ENCODE results near the gene SNRNP70. TPM values are rescaled to one million over a fixed set of nuclear protein-coding genes. Genes with fewer than 3 reads are reported as not detected.
A peak's percentile ranks its signal among the peaks of the same experiment; 100 is the strongest.
"Not testable (repeated sequence)": the region's sequence is repeated elsewhere in the genome, so short reads cannot be mapped to it uniquely, and the experiment has no call there.

Gene SNRNP70
- total RNA-seq, 1 donor from 2014 or later, result 139 TPM

- DNase-seq (peak; percentile 81), ATAC-seq (peak; percentile 23)
- intact Hi-C loops (cut with micrococcal nuclease), result no loop called here
Observed at GRCh38 chr19:49114630-49115363, 29.5 kb downstream of the SNRNP70 start.

- DNase-seq, result peak; percentile 69
- intact Hi-C loops (cut with micrococcal nuclease), result no loop called here
- ATAC-seq, result no peak
Observed at GRCh38 chr19:49116544-49116943, 31.3 kb downstream of the SNRNP70 start.

GRCh38 chr19:49117677-49118564 is 32.7 kb downstream of the SNRNP70 start:
- intact Hi-C loops (cut with micrococcal nuclease), result no loop called here
- ATAC-seq (no peak), DNase-seq (peak; percentile 50)

DNA sequence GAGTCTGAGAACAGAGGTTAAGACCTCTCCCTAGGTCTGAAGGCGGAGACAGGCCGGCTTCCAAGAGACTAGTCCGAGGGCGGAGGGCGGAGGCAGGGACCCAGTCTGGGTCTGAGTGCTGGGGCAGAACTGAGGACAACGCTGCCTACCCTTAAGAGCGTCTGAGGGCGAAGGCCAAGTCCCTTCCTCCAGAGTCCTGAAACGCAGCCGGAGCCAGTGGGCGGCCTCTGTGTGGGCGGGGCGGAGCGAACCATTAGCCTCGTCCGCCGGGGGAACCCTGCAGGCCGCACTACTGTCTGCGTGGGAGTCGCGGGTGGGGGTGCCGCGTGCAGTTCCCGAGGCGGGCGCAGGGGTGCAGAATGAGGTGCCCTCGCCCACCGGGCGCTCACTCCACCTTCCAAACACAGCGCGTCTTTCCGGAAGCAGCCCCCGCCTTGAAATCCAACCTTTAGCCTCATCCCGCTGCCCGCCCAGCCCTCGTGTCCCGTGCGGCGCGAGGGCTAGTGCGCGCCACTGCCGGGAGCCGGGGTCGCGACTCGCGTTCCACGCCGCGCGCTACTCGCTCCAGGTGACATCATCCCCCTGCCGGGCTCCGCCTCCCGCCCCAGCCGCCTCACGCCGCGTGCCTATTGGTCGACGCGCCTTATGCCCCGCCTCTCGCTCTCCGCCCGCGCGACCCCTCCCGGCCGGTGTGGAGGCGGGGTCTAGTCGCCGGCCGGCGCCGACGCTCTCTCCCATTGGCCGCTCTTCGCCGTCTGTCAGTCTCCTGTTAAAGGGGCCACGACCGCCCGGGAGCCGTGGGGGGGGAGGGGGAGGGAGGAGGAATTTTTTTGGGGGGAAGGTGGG is 33.5 kb downstream of the SNRNP70 start, which contains the start of gene C19orf73:
TSS of gene C19orf73 (minus strand) at position 579 of the 846 bp plus-strand sequence. CDS start at position 458, 121 bp downstream.
- intact Hi-C loops (cut with micrococcal nuclease), result no loop called here
- DNase-seq, result peak; percentile 97
- peak; percentile 91 for ATAC-seq

DNA sequence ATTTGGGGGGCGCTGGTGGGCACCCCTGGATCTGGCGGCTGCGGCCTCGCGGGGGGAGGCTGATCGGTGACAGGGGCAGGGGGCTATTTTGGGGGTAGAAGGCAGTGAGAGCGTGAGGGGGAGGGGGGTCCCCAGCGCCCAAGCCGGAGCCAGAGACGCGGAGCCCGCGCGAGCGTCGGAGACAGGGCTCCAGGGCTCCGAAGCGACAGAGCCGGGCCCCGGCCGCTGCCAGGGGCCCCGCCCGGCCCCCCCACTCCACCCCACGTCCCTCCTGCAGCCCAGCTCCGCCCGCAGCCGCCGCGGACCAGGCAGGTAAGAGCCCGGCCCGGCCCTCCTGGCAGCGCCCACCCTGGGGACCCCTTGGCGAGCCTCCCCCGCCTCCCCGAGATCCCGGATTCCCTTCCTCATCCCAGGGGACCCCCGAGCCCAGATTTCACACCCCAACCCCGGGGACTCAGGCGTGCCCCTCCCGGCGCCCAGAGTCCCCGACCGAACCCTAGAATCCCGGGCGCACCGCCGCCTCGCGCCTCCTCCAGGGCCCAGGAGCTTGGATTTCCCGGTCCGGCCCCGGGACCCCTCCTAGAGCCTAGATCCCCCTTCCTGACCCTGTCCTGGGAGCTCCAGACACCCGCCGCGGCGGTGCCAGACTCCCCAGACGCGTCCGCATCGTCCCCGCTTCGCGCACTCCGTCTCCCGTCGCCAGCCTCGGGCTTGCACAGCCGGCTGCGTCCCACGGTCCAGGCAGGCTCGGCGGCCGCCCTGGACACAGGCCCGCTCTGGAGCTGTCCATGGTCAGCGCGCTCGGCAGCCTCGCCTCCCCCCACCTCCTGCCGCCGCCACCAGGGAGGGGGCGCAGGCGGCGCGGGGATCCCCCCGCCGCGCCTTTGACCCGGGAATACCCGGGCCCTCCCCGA is 34.4 kb downstream of the SNRNP70 start, which contains the start of gene PPFIA3:
TSS of gene PPFIA3 (plus strand) at position 134 of the 914 bp plus-strand sequence. CDS start 8,330 bp downstream, outside the sequence.
- DNase-seq (peak; percentile 85), ATAC-seq (peak; percentile 64)
- intact Hi-C loops (cut with micrococcal nuclease), result no loop called here

- ATAC-seq (no peak), DNase-seq (no peak)
- intact Hi-C loops (cut with micrococcal nuclease), result no loop called here
Observed at GRCh38 chr19:49120325-49120683, 35.1 kb downstream of the SNRNP70 start.

- DNase-seq, result no peak
- intact Hi-C loops (cut with micrococcal nuclease), result no loop called here
- ATAC-seq, result no peak
Observed at GRCh38 chr19:49120868-49121267, 35.6 kb downstream of the SNRNP70 start.

DNA sequence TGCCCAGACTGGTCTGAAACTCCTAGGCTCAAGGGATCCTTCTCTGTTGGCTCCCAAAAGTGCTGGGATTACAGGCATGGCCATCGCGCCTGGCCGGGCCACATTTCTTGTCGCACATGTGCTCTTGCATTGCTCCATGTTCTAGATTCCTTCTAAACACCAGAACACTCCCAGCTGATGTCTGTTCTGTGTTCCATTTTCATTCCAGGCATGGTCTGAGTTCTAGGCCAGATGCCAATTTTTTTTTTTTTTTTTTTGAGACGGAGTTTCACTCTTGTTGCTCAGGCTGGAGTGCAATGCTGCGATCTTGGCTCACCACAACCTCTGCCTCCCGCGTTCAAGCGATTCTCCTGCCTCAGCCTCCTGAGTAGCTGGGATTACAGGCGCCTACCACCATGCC is 36.6 kb downstream of the SNRNP70 start:
- ATAC-seq; DNase-seq; intact Hi-C loops (cut with micrococcal nuclease): not testable (repeated sequence)

GRCh38 chr19:49123285-49123684 is 38.0 kb downstream of the SNRNP70 start:
- intact Hi-C loops (cut with micrococcal nuclease); DNase-seq; ATAC-seq: not testable (repeated sequence)

GRCh38 chr19:49125025-49125731 is 39.9 kb downstream of the SNRNP70 start:
- ATAC-seq, result no peak
- intact Hi-C loops (cut with micrococcal nuclease), result no loop called here
- no peak for DNase-seq

DNA sequence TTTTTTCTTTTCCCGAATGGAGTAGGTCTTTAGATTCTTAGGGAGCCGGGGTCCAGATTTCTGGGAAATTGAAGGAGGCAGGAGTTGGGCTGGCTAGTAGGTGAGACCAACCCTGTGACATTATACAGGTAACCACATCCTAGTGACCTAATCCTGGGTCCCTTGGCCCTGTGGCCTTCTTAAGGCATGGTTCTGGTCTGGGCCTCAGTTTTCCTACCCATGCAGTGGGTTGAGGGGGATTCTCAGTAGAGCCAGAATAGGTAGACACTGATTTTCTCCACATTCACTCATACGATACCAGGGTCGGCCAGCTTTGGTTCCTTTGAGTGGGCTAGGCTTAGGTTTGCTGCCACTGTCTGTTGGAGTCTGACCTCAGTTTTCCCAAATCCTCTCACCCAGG is 41.3 kb downstream of the SNRNP70 start:
- DNase-seq (no peak), ATAC-seq (no peak)
- intact Hi-C loops (cut with micrococcal nuclease), result no loop called here

DNA sequence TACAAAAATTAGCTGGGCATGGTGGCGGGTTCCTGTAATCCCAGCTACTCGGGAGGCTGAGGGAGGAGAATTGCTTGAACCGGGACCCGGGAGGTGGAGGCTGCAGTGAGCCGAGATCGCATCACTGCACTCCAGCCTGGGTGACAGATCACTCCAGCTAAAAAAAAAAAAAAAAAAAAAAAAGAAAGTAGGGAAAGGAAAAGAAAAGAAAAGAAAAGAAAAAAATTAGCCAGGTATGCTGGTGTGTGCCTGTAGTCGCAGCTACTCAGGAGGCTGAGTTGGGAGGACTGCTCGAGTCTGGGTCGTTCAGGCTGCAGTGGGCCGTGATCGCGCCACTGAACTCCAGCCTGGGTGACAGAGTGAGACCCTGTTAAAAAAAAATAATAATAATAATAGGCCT is 42.0 kb downstream of the SNRNP70 start:
- DNase-seq; ATAC-seq; intact Hi-C loops (cut with micrococcal nuclease): not testable (repeated sequence)

- ATAC-seq (peak; percentile 98), DNase-seq (peak; percentile 95)
- intact Hi-C loops (cut with micrococcal nuclease), result no loop called here
Observed at GRCh38 chr19:49127674-49128544, 42.7 kb downstream of the SNRNP70 start.

DNA sequence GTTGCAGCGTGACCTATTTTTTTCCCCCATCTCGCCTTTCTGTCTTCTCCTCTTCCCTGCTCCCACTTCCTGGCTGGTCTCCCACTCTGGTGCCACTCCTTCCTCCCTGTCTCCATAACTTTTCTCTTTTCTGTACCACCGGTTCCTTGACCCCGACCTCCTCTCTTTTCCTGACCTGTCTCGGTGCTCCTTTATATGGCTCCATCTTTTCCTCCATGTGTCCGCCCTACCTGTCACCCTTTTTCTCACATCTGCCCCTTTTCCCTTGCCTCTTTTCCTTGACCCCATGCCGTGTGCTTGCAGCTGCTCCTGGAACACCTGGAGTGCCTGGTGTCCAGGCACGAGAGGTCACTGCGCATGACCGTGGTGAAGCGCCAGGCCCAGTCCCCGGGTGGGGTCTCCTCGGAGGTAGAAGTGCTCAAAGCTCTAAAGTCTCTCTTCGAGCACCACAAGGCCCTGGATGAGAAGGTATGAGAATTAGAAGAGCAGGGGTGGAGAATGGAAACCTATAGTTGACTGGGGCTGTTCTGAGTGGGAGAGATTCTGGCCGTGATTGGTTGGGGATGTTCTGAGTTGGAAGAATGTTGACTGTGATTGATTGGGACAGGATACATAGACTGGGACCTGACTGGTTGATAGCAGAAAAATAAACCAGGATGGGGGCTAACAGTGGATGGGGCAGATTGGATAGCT is 43.4 kb downstream of the SNRNP70 start:
- ATAC-seq (no peak), DNase-seq (no peak)
- intact Hi-C loops (cut with micrococcal nuclease), result no loop called here

- DNase-seq (no peak), ATAC-seq (no peak)
- intact Hi-C loops (cut with micrococcal nuclease), result no loop called here
Observed at GRCh38 chr19:49129238-49129583, 44.0 kb downstream of the SNRNP70 start.

GRCh38 chr19:49130325-49130724 is 45.1 kb downstream of the SNRNP70 start:
- no peak for DNase-seq
- intact Hi-C loops (cut with micrococcal nuclease), result no loop called here
- no peak for ATAC-seq
